Fibroblast of lung (primary cell): ENCODE measurements around the gene ILDR1. TPM values are rescaled to one million over a fixed set of nuclear protein-coding genes. Genes with fewer than 3 reads are reported as not detected.
"Not testable (repeated sequence)": the region's sequence is repeated elsewhere in the genome, so short reads cannot be mapped to it uniquely, and the experiment has no call there.

Source experiments
- DNase-seq, 2 donors: peaks; one replicate each; pipeline versions ENCODE4 v3.0.0 to v3.0.0-alpha.2; 2010; ENCODE audit warnings: low read depth in 2 of 2
- H2AFZ ChIP-seq: 2 replicates; pipeline ENCODE4 v1.5.1; 2012; ENCODE audit warnings: low read length, control low read depth, inconsistent platforms
- H3K27ac ChIP-seq: 2 replicates; pipeline ENCODE4 v1.5.1; 2011; ENCODE audit warnings: low read length, control low read depth; ENCODE audit not compliant: insufficient read depth
- H3K27me3 ChIP-seq: 2 replicates; pipeline ENCODE4 v1.5.1; 2011; ENCODE audit warnings: mild to moderate bottlenecking, low read length; ENCODE audit not compliant: control insufficient read depth, insufficient read depth
- H3K36me3 ChIP-seq: 2 replicates; pipeline ENCODE4 v1.5.1; 2011; ENCODE audit warnings: low read length; ENCODE audit not compliant: control insufficient read depth, insufficient read depth
- H3K4me1 ChIP-seq: 2 replicates; pipeline ENCODE4 v1.5.1; 2011; ENCODE audit warnings: low read length; ENCODE audit not compliant: control insufficient read depth, insufficient read depth; ENCODE audit errors: extremely low read depth
- H3K4me2 ChIP-seq: 2 replicates; pipeline ENCODE4 v1.5.1; 2011; ENCODE audit warnings: low read length, control low read depth; ENCODE audit not compliant: insufficient read depth; ENCODE audit errors: extremely low read depth
- H3K4me3 ChIP-seq, 4 experiments: fragments of 200-600 bp in 1 of 4; sonication (generic) in 1 of 4; replicated peaks in 1 of 4; 2 replicates each; pipeline ENCODE4 v1.5.1; 2011 to 2016; ENCODE audit warnings: low read length in 4 of 4, low read depth in 3 of 4, mild to moderate bottlenecking in 3 of 4, control low read depth in 2 of 4, inconsistent platforms in 1 of 4, mixed read lengths in 1 of 4; ENCODE audit not compliant: insufficient read depth in 1 of 4; ENCODE audit errors: control extremely low read depth in 1 of 4
- H3K79me2 ChIP-seq: 2 replicates; pipeline ENCODE4 v1.5.1; 2012; ENCODE audit warnings: mild to moderate bottlenecking, low read length, inconsistent platforms; ENCODE audit not compliant: control insufficient read depth, insufficient read depth
- H3K9ac ChIP-seq: 2 replicates; pipeline ENCODE4 v1.5.1; 2011; ENCODE audit warnings: mild to moderate bottlenecking, low read length, control low read depth; ENCODE audit not compliant: insufficient read depth
- H3K9me3 ChIP-seq: 2 replicates; pipeline ENCODE4 v1.5.1; 2012; ENCODE audit warnings: low read depth, low read length; ENCODE audit not compliant: control insufficient read depth, insufficient read depth
- H4K20me1 ChIP-seq: 2 replicates; pipeline ENCODE4 v1.5.1; 2011; ENCODE audit warnings: low read length; ENCODE audit not compliant: control insufficient read depth, insufficient read depth; ENCODE audit errors: extremely low read depth
- EZH2 ChIP-seq: IDR thresholded peaks from 2 replicates; pipeline ENCODE4 v1.5.1; 2012; ENCODE audit warnings: low read length, control low read depth, mild to moderate bottlenecking; ENCODE audit errors: missing control alignments
- polyA plus RNA-seq, 2 donors: library from polyadenylated mRNA; depleted of rRNA in 1 of 2; stranded (reverse) in 1 of 2; unstranded in 1 of 2; fragments of >200 nt; gene quantifications; 2 replicates each; pipeline ENCODE4 v1.2.1, GENCODE V29; 2011 to 2012; ENCODE audit warnings: missing spikeins in 1 of 2
- total RNA-seq: library from RNA; depleted of rRNA; stranded (reverse); fragments of >200 nt; gene quantifications from 2 replicates; pipeline ENCODE4 v1.2.1, GENCODE V29; 2014
- TF ChIP-seq, protein P1 (sequence below), 2 donors: IDR thresholded peaks in 1 of 2; conservative IDR thresholded peaks in 1 of 2; 1 replicate in 1 of 2; 2 replicates in 1 of 2; pipeline ENCODE4 v1.5.1; 2011 to 2012; ENCODE audit warnings: low read length in 2 of 2, control low read depth in 1 of 2, inconsistent platforms in 1 of 2, low read depth in 1 of 2, mild to moderate bottlenecking in 1 of 2

ILDR1 gene
- total and polyA plus RNA-seq, 2 donors (not counting 1 experiment from before 2014, with no cell fraction given) = not detected

DNA sequence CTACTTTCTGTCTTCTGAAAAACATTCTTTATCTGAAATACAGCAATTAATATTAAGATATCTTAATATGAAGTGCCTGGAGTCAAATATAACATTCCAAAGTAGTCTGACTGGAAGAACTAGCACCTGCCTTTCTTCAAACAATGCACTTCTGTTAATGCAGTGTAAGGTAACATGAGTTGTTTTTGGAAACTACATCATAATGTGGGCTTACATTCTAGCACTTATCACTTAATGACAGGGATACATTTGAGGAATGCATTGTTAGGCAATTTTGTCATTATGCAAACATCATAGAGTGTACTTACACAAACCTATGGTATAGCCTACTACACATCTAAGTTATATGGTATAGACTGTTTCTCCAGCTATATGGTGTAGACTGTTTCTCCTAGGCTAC is 78.6 kb downstream of the ILDR1 start:
- Histone ChIP-seq H3K27me3 (no peaks in the 10 kb centered on the region), H2AFZ (no peak overlapping the region), H3K36me3 (no peaks in the 10 kb centered on the region), H3K27ac (no peak overlapping the region), H3K4me3 (no peak overlapping the region), H3K9ac (no peak overlapping the region), H3K9me3 (no peaks in the 10 kb centered on the region), H4K20me1 (no peaks in the 10 kb centered on the region), H3K79me2 (no peaks in the 10 kb centered on the region), H3K4me1 (no peaks in the 10 kb centered on the region), H3K4me2 (no peak overlapping the region)
- no peak for DNase-seq
- TF ChIP-seq EZH2 = no peak
- TF ChIP-seq, protein P1, sequence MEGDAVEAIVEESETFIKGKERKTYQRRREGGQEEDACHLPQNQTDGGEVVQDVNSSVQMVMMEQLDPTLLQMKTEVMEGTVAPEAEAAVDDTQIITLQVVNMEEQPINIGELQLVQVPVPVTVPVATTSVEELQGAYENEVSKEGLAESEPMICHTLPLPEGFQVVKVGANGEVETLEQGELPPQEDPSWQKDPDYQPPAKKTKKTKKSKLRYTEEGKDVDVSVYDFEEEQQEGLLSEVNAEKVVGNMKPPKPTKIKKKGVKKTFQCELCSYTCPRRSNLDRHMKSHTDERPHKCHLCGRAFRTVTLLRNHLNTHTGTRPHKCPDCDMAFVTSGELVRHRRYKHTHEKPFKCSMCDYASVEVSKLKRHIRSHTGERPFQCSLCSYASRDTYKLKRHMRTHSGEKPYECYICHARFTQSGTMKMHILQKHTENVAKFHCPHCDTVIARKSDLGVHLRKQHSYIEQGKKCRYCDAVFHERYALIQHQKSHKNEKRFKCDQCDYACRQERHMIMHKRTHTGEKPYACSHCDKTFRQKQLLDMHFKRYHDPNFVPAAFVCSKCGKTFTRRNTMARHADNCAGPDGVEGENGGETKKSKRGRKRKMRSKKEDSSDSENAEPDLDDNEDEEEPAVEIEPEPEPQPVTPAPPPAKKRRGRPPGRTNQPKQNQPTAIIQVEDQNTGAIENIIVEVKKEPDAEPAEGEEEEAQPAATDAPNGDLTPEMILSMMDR (conservative IDR thresholded peaks at IDR 0.05 in 1 of 2, IDR thresholded peaks at IDR 0.05 in 1 of 2; ENCODE audit: low read depth in 1 of 2, low read length in 2 of 2) = no peak

GRCh38 chr3:121942116-121942786 is 79.8 kb downstream of the ILDR1 start:
- no peaks in the 10 kb centered on the region for H4K20me1 ChIP-seq
- H3K9ac ChIP-seq = no peak overlapping the region
- H3K27ac ChIP-seq = no peak overlapping the region
- no peak for TF ChIP-seq EZH2
- TF ChIP-seq, protein P1 (conservative IDR thresholded peaks at IDR 0.05 in 1 of 2, IDR thresholded peaks at IDR 0.05 in 1 of 2; ENCODE audit: low read depth in 1 of 2, low read length in 2 of 2) = no peak
- H2AFZ ChIP-seq = no peak overlapping the region
- no peak overlapping the region for H3K4me2 ChIP-seq
- no peak for DNase-seq
- no peaks in the 10 kb centered on the region for H3K9me3 ChIP-seq
- H3K27me3 ChIP-seq = no peaks in the 10 kb centered on the region
- H3K36me3 ChIP-seq = no peaks in the 10 kb centered on the region
- H3K4me3 ChIP-seq = no peak overlapping the region
- H3K4me1 ChIP-seq = no peaks in the 10 kb centered on the region
- H3K79me2 ChIP-seq = no peaks in the 10 kb centered on the region

- Histone ChIP-seq H3K4me1 (no peaks in the 10 kb centered on the region), H3K27ac (no peak overlapping the region), H3K4me2 (no peak overlapping the region), H3K4me3 (no peak overlapping the region), H3K79me2 (no peaks in the 10 kb centered on the region), H3K9me3 (no peaks in the 10 kb centered on the region), H3K27me3 (no peaks in the 10 kb centered on the region), H3K36me3 (no peaks in the 10 kb centered on the region), H3K9ac (no peak overlapping the region), H2AFZ (no peak overlapping the region), H4K20me1 (no peaks in the 10 kb centered on the region)
- TF ChIP-seq, protein P1 (conservative IDR thresholded peaks at IDR 0.05 in 1 of 2, IDR thresholded peaks at IDR 0.05 in 1 of 2; ENCODE audit: low read depth in 1 of 2, low read length in 2 of 2) = no peak
- TF ChIP-seq EZH2 = no peak
- DNase-seq = no peak
Measured at GRCh38 chr3:121941592-121941991, 80.5 kb downstream of the ILDR1 start.

DNA sequence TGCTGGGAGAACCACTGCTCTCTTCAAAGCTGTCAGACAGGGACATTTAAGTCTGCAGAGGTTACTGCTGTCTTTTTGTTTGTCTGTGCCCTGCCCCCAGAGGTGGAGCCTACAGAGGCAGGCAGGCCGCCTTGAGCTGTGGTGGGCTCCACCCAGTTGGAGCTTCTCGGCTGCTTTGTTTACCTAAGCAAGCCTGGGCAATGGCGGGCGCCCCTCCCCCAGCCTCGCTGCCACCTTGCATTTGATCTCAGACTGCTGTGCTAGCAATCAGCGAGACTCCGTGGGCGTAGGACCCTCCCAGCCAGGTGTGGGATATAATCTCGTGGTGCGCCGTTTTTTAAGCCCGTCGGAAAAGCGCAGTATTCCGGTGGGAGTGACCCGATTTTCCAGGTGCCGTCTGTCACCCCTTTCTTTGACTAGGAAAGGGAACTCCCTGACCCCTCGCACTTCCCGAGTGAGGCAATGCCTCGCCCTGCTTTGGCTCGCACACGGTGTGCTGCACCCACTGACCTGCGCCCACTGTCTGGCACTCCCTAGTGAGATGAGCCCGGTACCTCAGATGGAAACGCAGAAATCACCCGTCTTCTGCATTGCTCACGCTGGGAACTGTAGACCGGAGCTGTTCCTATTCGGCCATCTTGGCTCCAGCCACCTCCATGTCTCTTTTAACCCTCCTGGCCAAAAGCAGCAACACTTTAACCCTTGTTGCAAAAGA is 83.7 kb downstream of the ILDR1 start:
- H3K36me3 ChIP-seq, DNase-seq, H3K4me1 ChIP-seq, H4K20me1 ChIP-seq, H2AFZ ChIP-seq, H3K79me2 ChIP-seq, H3K4me2 ChIP-seq, H3K4me3 ChIP-seq, H3K27me3 ChIP-seq, H3K27ac ChIP-seq, H3K9me3 ChIP-seq, H3K9ac ChIP-seq: not testable (repeated sequence)
